Liver (tissue), 9 donors: ENCODE measurements around the gene PPP1R9A. TPM values are rescaled to one million over a fixed set of nuclear protein-coding genes. Genes with fewer than 3 reads are reported as not detected.

Source experiments
- DNase-seq: peaks from one replicate; pipeline ENCODE4 v3.0.0-alpha.2; 2017; ENCODE audit warnings: low spot score
- H3K27ac ChIP-seq, 2 donors: one replicate each; pipeline ENCODE4 v1.7.0; 2013; ENCODE audit warnings: inconsistent platforms in 2 of 2, low read length in 2 of 2, control low read depth in 1 of 2, low read depth in 1 of 2, mild to moderate bottlenecking in 1 of 2
- H3K27me3 ChIP-seq, 4 donors: one replicate each; pipeline versions ENCODE4 v1.6.1 to v1.7.0; 2013; ENCODE audit warnings: low read length in 3 of 4, inconsistent platforms in 1 of 4, mild to moderate bottlenecking in 1 of 4, moderate library complexity in 1 of 4; ENCODE audit not compliant: control insufficient read depth in 4 of 4, insufficient read depth in 4 of 4
- H3K36me3 ChIP-seq, 4 donors: one replicate each; pipeline versions ENCODE4 v1.6.1 to v1.7.0; 2013; ENCODE audit warnings: low read length in 3 of 4, mild to moderate bottlenecking in 3 of 4, low read depth in 1 of 4, moderate library complexity in 1 of 4; ENCODE audit not compliant: control insufficient read depth in 4 of 4, insufficient read depth in 3 of 4
- H3K4me1 ChIP-seq, 4 donors: one replicate each; pipeline versions ENCODE4 v1.6.1 to v1.7.0; 2013; ENCODE audit warnings: low read length in 3 of 4, mild to moderate bottlenecking in 3 of 4, moderate library complexity in 1 of 4; ENCODE audit not compliant: control insufficient read depth in 4 of 4, insufficient read depth in 4 of 4
- H3K4me3 ChIP-seq, 3 donors: one replicate each; pipeline versions ENCODE4 v1.6.1 to v1.7.0; 2013; ENCODE audit warnings: low read length in 3 of 3, control low read depth in 1 of 3, low read depth in 1 of 3, mild to moderate bottlenecking in 1 of 3
- H3K9ac ChIP-seq, 2 donors: one replicate each; pipeline ENCODE4 v1.7.0; 2013; ENCODE audit warnings: low read length in 2 of 2, mild to moderate bottlenecking in 2 of 2, moderate library complexity in 2 of 2, control low read depth in 1 of 2, low read depth in 1 of 2
- H3K9me3 ChIP-seq, 4 donors: one replicate each; pipeline versions ENCODE4 v1.6.1 to v1.7.0; 2013; ENCODE audit warnings: low read length in 3 of 4; ENCODE audit not compliant: control insufficient read depth in 4 of 4
- EGR1 ChIP-seq, 2 donors: IDR thresholded peaks; 2 replicates each; pipeline ENCODE4 v1.6.1; 2016 to 2018; ENCODE audit warnings: antibody characterized with exemption in 2 of 2, low read depth in 2 of 2
- FOXA1 ChIP-seq: IDR thresholded peaks from 2 replicates; pipeline ENCODE4 v1.6.1; 2016; ENCODE audit warnings: antibody characterized with exemption
- FOXA2 ChIP-seq: IDR thresholded peaks from 2 replicates; pipeline ENCODE4 v1.6.1; 2016; ENCODE audit warnings: antibody characterized with exemption
- GABPA ChIP-seq, 2 donors: IDR thresholded peaks in 1 of 2; conservative IDR thresholded peaks in 1 of 2; 2 replicates each; pipeline ENCODE4 v1.6.1; 2016; ENCODE audit warnings: antibody characterized with exemption in 2 of 2, mild to moderate bottlenecking in 1 of 2, moderate library complexity in 1 of 2
- HNF4A ChIP-seq, 2 donors: conservative IDR thresholded peaks; 2 replicates each; pipeline ENCODE4 v1.6.1; 2016; ENCODE audit warnings: antibody characterized with exemption in 2 of 2, mild to moderate bottlenecking in 2 of 2
- HNF4G ChIP-seq: IDR thresholded peaks from 2 replicates; pipeline ENCODE4 v1.6.1; 2016; ENCODE audit warnings: antibody characterized with exemption
- JUND ChIP-seq, 2 donors: IDR thresholded peaks; 2 replicates each; pipeline ENCODE4 v1.6.1; 2016; ENCODE audit warnings: antibody characterized with exemption in 2 of 2
- NR2F2 ChIP-seq: IDR thresholded peaks from 2 replicates; pipeline ENCODE4 v1.6.1; 2016; ENCODE audit warnings: antibody characterized with exemption
- RAD21 ChIP-seq, 2 donors: IDR thresholded peaks; 2 replicates each; pipeline ENCODE4 v1.6.1; 2016; ENCODE audit warnings: antibody characterized with exemption in 2 of 2, mild to moderate bottlenecking in 2 of 2
- RXRA ChIP-seq, 2 donors: IDR thresholded peaks; 2 replicates each; pipeline ENCODE4 v1.6.1; 2017 to 2018; ENCODE audit warnings: antibody characterized with exemption in 2 of 2, mild to moderate bottlenecking in 1 of 2
- SP1 ChIP-seq: IDR thresholded peaks from 2 replicates; pipeline ENCODE4 v1.6.1; 2018; ENCODE audit warnings: antibody characterized with exemption, mild to moderate bottlenecking
- TAF1 ChIP-seq: conservative IDR thresholded peaks from 2 replicates; pipeline ENCODE4 v1.6.1; 2016; ENCODE audit warnings: antibody characterized with exemption, mild to moderate bottlenecking
- YY1 ChIP-seq: IDR thresholded peaks from 2 replicates; pipeline ENCODE4 v1.6.1; 2016; ENCODE audit warnings: antibody characterized with exemption, mild to moderate bottlenecking
- WGBS: extraction: QIAGEN DNeasy Blood & Tissue Kit; methylation state at CpG from one replicate; pipeline ENCODE4 v1.1.7; 2013; 5-methylcytosine and 5-hydroxymethylcytosine counted together
- polyA plus RNA-seq, 2 donors: library from polyadenylated mRNA; stranded (reverse) in 1 of 2; unstranded in 1 of 2; fragments of 200-250 nt in 1 of 2; fragments of >200 nt in 1 of 2; fragmentation: Nextera tagmentation in 1 of 2; extraction: Ambion mirVana in 1 of 2; gene quantifications; one replicate each; pipeline versions ENCODE4 v1.2.1 to v1.2.3, GENCODE V29; 2013 to 2015
- total RNA-seq, 2 donors: library from RNA; depleted of rRNA; stranded (reverse); fragments of >200 nt; gene quantifications; one replicate each; pipeline ENCODE4 v1.2.3, GENCODE V29; 2014
- TF ChIP-seq, protein P1 (sequence below): IDR thresholded peaks from 2 replicates; pipeline ENCODE4 v1.6.1; 2016; ENCODE audit warnings: antibody characterized with exemption
- TF ChIP-seq, protein P2 (sequence below): IDR thresholded peaks from 2 replicates; pipeline ENCODE4 v1.6.1; 2016; ENCODE audit warnings: antibody characterized with exemption
- TF ChIP-seq, protein P3 (sequence below): fragments of 150-350 bp; IDR thresholded peaks from 2 replicates; pipeline ENCODE4 v1.5.1; 2017; ENCODE audit warnings: improper control_type of control experiment, low read depth, low read length; ENCODE audit not compliant: missing input control
- TF ChIP-seq, protein P4 (sequence below): IDR thresholded peaks from 2 replicates; pipeline ENCODE4 v1.6.1; 2016; ENCODE audit warnings: antibody characterized with exemption
- TF ChIP-seq, protein P5 (sequence below): IDR thresholded peaks from 2 replicates; pipeline ENCODE4 v1.6.1; 2016; ENCODE audit warnings: antibody characterized with exemption, mild to moderate bottlenecking
- donor health status: healthy.
- donor health status: healthy.
- donor health status: healthy.
- donor health status: healthy.
- donor health status: healthy.

PPP1R9A gene
- total and polyA plus RNA-seq, 4 donors: 0.17 to 5.4 (median 2.7) TPM

DNA sequence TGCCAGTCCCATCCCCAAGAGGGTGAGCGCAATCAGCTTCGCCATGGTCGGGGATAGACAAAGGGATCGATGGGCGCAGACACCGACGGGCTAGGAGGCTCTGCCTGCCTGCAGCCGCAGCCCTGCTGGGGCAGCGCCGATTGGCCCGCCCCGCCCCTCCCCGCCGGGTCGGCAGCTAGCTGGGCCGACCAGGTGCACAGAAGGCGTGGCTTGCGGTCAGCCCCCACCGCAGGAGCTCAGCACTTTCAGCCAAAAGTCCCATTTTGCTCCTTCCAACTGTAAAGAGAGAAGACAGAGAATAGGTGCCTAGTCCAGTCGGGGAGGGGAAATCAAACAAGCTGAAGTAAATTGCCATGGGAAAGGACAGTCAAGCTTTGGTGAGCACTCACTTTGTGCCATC is 417.0 kb downstream of the PPP1R9A start, which contains the start of gene PON1:
Gene PON1 (minus strand): TSS at position 102 of the 400 bp plus-strand sequence. CDS start 57 bp downstream, at position 45.
- no peak for DNase-seq
- H3K36me3 ChIP-seq: no peaks in the 10 kb centered on the region
- TF ChIP-seq EGR1 (IDR thresholded peaks at IDR 0.05; ENCODE audit: low read depth in 2 of 2) (no peak), HNF4A (conservative IDR thresholded peaks at IDR 0.05) (no peak), GABPA (IDR thresholded peaks at IDR 0.05 in 1 of 2, conservative IDR thresholded peaks at IDR 0.05 in 1 of 2) (no peak), HNF4G (peak; percentile 13), NR2F2 (no peak), SP1 (peak; percentile 60), FOXA2 (no peak), YY1 (peak; percentile 44), FOXA1 (no peak), RAD21 (IDR thresholded peaks at IDR 0.05) (peak; percentile 17 to 43), JUND (IDR thresholded peaks at IDR 0.05) (no peak), TAF1 (peak; percentile 91), RXRA (IDR thresholded peaks at IDR 0.05) (no peak)
- TF ChIP-seq, protein P1, sequence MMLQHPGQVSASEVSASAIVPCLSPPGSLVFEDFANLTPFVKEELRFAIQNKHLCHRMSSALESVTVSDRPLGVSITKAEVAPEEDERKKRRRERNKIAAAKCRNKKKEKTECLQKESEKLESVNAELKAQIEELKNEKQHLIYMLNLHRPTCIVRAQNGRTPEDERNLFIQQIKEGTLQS: no peak
- TF ChIP-seq, protein P2, sequence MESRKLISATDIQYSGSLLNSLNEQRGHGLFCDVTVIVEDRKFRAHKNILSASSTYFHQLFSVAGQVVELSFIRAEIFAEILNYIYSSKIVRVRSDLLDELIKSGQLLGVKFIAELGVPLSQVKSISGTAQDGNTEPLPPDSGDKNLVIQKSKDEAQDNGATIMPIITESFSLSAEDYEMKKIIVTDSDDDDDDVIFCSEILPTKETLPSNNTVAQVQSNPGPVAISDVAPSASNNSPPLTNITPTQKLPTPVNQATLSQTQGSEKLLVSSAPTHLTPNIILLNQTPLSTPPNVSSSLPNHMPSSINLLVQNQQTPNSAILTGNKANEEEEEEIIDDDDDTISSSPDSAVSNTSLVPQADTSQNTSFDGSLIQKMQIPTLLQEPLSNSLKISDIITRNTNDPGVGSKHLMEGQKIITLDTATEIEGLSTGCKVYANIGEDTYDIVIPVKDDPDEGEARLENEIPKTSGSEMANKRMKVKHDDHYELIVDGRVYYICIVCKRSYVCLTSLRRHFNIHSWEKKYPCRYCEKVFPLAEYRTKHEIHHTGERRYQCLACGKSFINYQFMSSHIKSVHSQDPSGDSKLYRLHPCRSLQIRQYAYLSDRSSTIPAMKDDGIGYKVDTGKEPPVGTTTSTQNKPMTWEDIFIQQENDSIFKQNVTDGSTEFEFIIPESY: no peak
- TF ChIP-seq, protein P3, sequence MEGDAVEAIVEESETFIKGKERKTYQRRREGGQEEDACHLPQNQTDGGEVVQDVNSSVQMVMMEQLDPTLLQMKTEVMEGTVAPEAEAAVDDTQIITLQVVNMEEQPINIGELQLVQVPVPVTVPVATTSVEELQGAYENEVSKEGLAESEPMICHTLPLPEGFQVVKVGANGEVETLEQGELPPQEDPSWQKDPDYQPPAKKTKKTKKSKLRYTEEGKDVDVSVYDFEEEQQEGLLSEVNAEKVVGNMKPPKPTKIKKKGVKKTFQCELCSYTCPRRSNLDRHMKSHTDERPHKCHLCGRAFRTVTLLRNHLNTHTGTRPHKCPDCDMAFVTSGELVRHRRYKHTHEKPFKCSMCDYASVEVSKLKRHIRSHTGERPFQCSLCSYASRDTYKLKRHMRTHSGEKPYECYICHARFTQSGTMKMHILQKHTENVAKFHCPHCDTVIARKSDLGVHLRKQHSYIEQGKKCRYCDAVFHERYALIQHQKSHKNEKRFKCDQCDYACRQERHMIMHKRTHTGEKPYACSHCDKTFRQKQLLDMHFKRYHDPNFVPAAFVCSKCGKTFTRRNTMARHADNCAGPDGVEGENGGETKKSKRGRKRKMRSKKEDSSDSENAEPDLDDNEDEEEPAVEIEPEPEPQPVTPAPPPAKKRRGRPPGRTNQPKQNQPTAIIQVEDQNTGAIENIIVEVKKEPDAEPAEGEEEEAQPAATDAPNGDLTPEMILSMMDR: no peak
- TF ChIP-seq, protein P4, sequence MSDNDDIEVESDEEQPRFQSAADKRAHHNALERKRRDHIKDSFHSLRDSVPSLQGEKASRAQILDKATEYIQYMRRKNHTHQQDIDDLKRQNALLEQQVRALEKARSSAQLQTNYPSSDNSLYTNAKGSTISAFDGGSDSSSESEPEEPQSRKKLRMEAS: no peak
- TF ChIP-seq, protein P5, sequence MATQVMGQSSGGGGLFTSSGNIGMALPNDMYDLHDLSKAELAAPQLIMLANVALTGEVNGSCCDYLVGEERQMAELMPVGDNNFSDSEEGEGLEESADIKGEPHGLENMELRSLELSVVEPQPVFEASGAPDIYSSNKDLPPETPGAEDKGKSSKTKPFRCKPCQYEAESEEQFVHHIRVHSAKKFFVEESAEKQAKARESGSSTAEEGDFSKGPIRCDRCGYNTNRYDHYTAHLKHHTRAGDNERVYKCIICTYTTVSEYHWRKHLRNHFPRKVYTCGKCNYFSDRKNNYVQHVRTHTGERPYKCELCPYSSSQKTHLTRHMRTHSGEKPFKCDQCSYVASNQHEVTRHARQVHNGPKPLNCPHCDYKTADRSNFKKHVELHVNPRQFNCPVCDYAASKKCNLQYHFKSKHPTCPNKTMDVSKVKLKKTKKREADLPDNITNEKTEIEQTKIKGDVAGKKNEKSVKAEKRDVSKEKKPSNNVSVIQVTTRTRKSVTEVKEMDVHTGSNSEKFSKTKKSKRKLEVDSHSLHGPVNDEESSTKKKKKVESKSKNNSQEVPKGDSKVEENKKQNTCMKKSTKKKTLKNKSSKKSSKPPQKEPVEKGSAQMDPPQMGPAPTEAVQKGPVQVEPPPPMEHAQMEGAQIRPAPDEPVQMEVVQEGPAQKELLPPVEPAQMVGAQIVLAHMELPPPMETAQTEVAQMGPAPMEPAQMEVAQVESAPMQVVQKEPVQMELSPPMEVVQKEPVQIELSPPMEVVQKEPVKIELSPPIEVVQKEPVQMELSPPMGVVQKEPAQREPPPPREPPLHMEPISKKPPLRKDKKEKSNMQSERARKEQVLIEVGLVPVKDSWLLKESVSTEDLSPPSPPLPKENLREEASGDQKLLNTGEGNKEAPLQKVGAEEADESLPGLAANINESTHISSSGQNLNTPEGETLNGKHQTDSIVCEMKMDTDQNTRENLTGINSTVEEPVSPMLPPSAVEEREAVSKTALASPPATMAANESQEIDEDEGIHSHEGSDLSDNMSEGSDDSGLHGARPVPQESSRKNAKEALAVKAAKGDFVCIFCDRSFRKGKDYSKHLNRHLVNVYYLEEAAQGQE: no peak
- peak within 1 kb of the TSS; percentile 73 to 88 (median 78) for H3K4me3 ChIP-seq
- 5% methylated on average over 20 of the region's 20 CpGs for WGBS
- no peaks in the 10 kb centered on the region for H3K9me3 ChIP-seq
- peak within 1 kb of the TSS; percentile 82 to 90 for H3K9ac ChIP-seq
- peaks cover 2 to 45% (median 33%) of the 10 kb centered on the region in 4 donors for H3K4me1 ChIP-seq
- H3K27ac ChIP-seq: peak within 1 kb of the TSS; percentile 75 to 78
- H3K27me3 ChIP-seq: no peaks in the 10 kb centered on the region
